C4-2B (cell line): ENCODE results near the gene IDH3G.

Source experiments
- ZFX ChIP-seq: fragments of 450-650 bp; IDR thresholded peaks from 2 replicates; pipeline ENCODE4 v1.6.1; 2017
- TF ChIP-seq, protein P1 (sequence below): fragments of 450-650 bp; conservative IDR thresholded peaks from 2 replicates; pipeline ENCODE4 v1.5.1; 2017; ENCODE audit warnings: mild to moderate bottlenecking

DNA sequence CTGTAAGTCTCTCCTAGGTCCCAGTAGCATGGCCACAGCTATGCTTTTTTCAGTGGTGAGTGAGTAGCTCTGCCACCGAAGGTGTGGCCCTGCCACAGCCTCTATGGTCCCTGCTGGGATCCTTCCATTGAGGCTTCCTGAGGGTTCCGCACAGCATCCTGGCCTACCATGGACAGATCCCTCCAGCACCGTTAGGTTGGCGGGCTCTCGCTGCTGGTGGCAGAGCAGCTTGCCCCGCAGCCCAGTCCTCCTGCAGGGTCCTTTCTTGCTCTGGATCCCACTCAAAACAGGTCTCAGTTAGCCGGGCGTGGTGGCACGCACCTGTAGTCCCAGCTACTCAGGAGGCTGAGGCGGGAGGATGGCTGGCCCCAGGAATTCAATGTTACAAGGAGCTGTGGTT, 38.6 kb upstream of the IDH3G start:
- TF ChIP-seq, protein P1, sequence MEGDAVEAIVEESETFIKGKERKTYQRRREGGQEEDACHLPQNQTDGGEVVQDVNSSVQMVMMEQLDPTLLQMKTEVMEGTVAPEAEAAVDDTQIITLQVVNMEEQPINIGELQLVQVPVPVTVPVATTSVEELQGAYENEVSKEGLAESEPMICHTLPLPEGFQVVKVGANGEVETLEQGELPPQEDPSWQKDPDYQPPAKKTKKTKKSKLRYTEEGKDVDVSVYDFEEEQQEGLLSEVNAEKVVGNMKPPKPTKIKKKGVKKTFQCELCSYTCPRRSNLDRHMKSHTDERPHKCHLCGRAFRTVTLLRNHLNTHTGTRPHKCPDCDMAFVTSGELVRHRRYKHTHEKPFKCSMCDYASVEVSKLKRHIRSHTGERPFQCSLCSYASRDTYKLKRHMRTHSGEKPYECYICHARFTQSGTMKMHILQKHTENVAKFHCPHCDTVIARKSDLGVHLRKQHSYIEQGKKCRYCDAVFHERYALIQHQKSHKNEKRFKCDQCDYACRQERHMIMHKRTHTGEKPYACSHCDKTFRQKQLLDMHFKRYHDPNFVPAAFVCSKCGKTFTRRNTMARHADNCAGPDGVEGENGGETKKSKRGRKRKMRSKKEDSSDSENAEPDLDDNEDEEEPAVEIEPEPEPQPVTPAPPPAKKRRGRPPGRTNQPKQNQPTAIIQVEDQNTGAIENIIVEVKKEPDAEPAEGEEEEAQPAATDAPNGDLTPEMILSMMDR = no peak
- TF ChIP-seq ZFX = no peak
